H1 (cell line): ENCODE results near the gene CLDN24.

Experiments used
- ATF3 ChIP-seq: IDR thresholded peaks from 2 replicates; pipeline ENCODE4 v1.6.1; 2011; ENCODE audit warnings: low read depth, mild to moderate bottlenecking, low read length; ENCODE audit not compliant: insufficient read depth
- CHD2 ChIP-seq: IDR thresholded peaks from 2 replicates; pipeline ENCODE4 v1.6.1; 2012; ENCODE audit warnings: low read length, improper control_type of control experiment
- CTCF ChIP-seq, 3 experiments: IDR thresholded peaks; 1 replicate in 2 of 3; 2 replicates in 1 of 3; pipeline versions ENCODE4 v1.5.1 to v1.6.1; 2011; ENCODE audit warnings: low read length in 3 of 3, mild to moderate bottlenecking in 3 of 3, inconsistent platforms in 2 of 3, low read depth in 1 of 3, moderate library complexity in 1 of 3; ENCODE audit not compliant: insufficient read depth in 1 of 3; ENCODE audit errors: control extremely low read depth in 1 of 3
- EGR1 ChIP-seq: IDR thresholded peaks from 2 replicates; pipeline ENCODE4 v1.6.1; 2011; ENCODE audit warnings: low read depth, low read length, borderline replicate concordance
- MAX ChIP-seq: IDR thresholded peaks from 2 replicates; pipeline ENCODE4 v1.6.1; 2012; ENCODE audit warnings: inconsistent platforms
- POLR2A ChIP-seq, 2 experiments: IDR thresholded peaks; 1 replicate in 1 of 2; 2 replicates in 1 of 2; pipeline ENCODE4 v1.6.1; 2011; ENCODE audit warnings: low read depth in 2 of 2, low read length in 2 of 2, mild to moderate bottlenecking in 2 of 2; ENCODE audit errors: control extremely low read depth in 1 of 2
- RAD21 ChIP-seq, 2 experiments: IDR thresholded peaks in 1 of 2; conservative IDR thresholded peaks in 1 of 2; 2 replicates each; pipeline ENCODE4 v1.6.1; 2011; ENCODE audit warnings: low read depth in 2 of 2, low read length in 2 of 2, improper control_type of control experiment in 1 of 2, inconsistent platforms in 1 of 2, mild to moderate bottlenecking in 1 of 2, moderate library complexity in 1 of 2
- RFX5 ChIP-seq: IDR thresholded peaks from 2 replicates; pipeline ENCODE4 v1.6.1; 2011; ENCODE audit warnings: low read depth, low read length, improper control_type of control experiment, borderline replicate concordance
- RXRA ChIP-seq: IDR thresholded peaks from 2 replicates; pipeline ENCODE4 v1.6.1; 2011; ENCODE audit warnings: low read depth, mild to moderate bottlenecking, low read length, moderate library complexity; ENCODE audit not compliant: insufficient read depth
- SAP30 ChIP-seq: fragments of 300-600 bp; sonication (generic); IDR thresholded peaks from 2 replicates; pipeline ENCODE4 v1.7.1; 2012; ENCODE audit warnings: low read length, moderate library complexity, mild to moderate bottlenecking, inconsistent platforms; ENCODE audit not compliant: insufficient read depth, insufficient replicate concordance
- YY1 ChIP-seq: IDR thresholded peaks from 2 replicates; pipeline ENCODE4 v1.6.1; 2011; ENCODE audit warnings: low read depth, mild to moderate bottlenecking, low read length

GRCh38 chr4:183304538-183304937 lies 17.7 kb downstream of the CLDN24 start:
- no peak for TF ChIP-seq POLR2A (IDR thresholded peaks at IDR 0.05; ENCODE audit: control extremely low read depth in 1 of 2, low read depth in 2 of 2, low read length in 2 of 2)
- no peak for TF ChIP-seq RXRA
- TF ChIP-seq CTCF (IDR thresholded peaks at IDR 0.05; ENCODE audit: control extremely low read depth in 1 of 3, insufficient read depth in 1 of 3, low read depth in 1 of 3, low read length in 3 of 3): no peak
- TF ChIP-seq RFX5: no peak
- TF ChIP-seq RAD21 (IDR thresholded peaks at IDR 0.05 in 1 of 2, conservative IDR thresholded peaks at IDR 0.05 in 1 of 2; ENCODE audit: low read depth in 2 of 2, low read length in 2 of 2): no peak
- TF ChIP-seq MAX: no peak
- TF ChIP-seq EGR1: no peak
- TF ChIP-seq SAP30: no peak
- TF ChIP-seq ATF3: no peak
- no peak for TF ChIP-seq YY1
- TF ChIP-seq CHD2: no peak
